Neural cell (in vitro differentiated cells): Measurements from ENCODE around the gene SEC16A. TPM values are rescaled to one million over a fixed set of nuclear protein-coding genes. Genes with fewer than 3 reads are reported as not detected.
A peak's percentile ranks its signal among the peaks of the same experiment; 100 is the strongest.

Source experiments
- H2AFZ ChIP-seq: fragments of 200-600, 300-800 bp; sonication (generic), shearing (Covaris generic); 2 replicates; pipeline ENCODE4 v1.6.0; 2014; ENCODE audit warnings: low read depth, mild to moderate bottlenecking, antibody characterized with exemption, low read length, moderate library complexity
- H3F3A ChIP-seq: fragments of 200-600 bp; shearing (Covaris generic); 2 replicates; pipeline ENCODE4 v1.6.1; 2016; ENCODE audit warnings: mild to moderate bottlenecking, moderate library complexity, mixed read lengths, antibody characterized with exemption, low read length; ENCODE audit not compliant: insufficient read depth, poor library complexity, severe bottlenecking
- H3K27ac ChIP-seq: fragments of 200-600, 300-800 bp; sonication (generic), shearing (Covaris generic); 2 replicates; pipeline ENCODE4 v1.5.1; 2014; ENCODE audit warnings: mild to moderate bottlenecking, low read length, moderate library complexity
- H3K27me3 ChIP-seq: fragments of 300-800, 200-600 bp; sonication (generic), shearing (Covaris generic); 2 replicates; pipeline ENCODE4 v1.6.0; 2014; ENCODE audit warnings: mild to moderate bottlenecking, low read depth, low read length, moderate library complexity; ENCODE audit not compliant: insufficient read depth
- H3K36me3 ChIP-seq: fragments of 300-800, 200-600 bp; sonication (generic), shearing (Covaris generic); 2 replicates; pipeline ENCODE4 v1.5.1; 2014; ENCODE audit warnings: mild to moderate bottlenecking, antibody characterized with exemption, low read length, moderate library complexity; ENCODE audit not compliant: insufficient read depth
- H3K4me2 ChIP-seq: fragments of 300-800, 200-600 bp; sonication (generic), shearing (Covaris generic); 2 replicates; pipeline ENCODE4 v1.6.0; 2014; ENCODE audit warnings: mild to moderate bottlenecking, low read length
- H3K4me3 ChIP-seq: fragments of 300-800, 200-600 bp; sonication (generic), shearing (Covaris generic); 2 replicates; pipeline ENCODE4 v1.5.1; 2014; ENCODE audit warnings: mild to moderate bottlenecking, low read length, moderate library complexity
- H3K79me2 ChIP-seq: fragments of 200-600 bp; shearing (Covaris generic); replicated peaks from 2 replicates; pipeline ENCODE4 v1.6.0; 2014; ENCODE audit warnings: mild to moderate bottlenecking, low read length, moderate library complexity; ENCODE audit not compliant: insufficient read depth
- H3K9ac ChIP-seq: fragments of 300-800, 200-600 bp; sonication (generic), shearing (Covaris generic); 2 replicates; pipeline ENCODE4 v1.6.1; 2016; ENCODE audit warnings: mild to moderate bottlenecking, low read length, mixed read lengths
- H3K9me2 ChIP-seq: fragments of 200-600 bp; shearing (Covaris generic); 2 replicates; pipeline ENCODE4 v1.6.1; 2016; ENCODE audit warnings: mild to moderate bottlenecking, low read length, mixed read lengths; ENCODE audit not compliant: insufficient read depth
- H3K9me3 ChIP-seq: fragments of 200-600, 300-800 bp; sonication (generic), shearing (Covaris generic); 2 replicates; pipeline ENCODE4 v1.6.1; 2016; ENCODE audit warnings: mild to moderate bottlenecking, mixed run types, low read length, moderate library complexity, mixed read lengths
- H4K20me1 ChIP-seq: fragments of 200-600 bp; shearing (Covaris generic); 2 replicates; pipeline ENCODE4 v1.6.1; 2016; ENCODE audit warnings: mild to moderate bottlenecking, mixed run types; ENCODE audit not compliant: insufficient read depth
- CTCF ChIP-seq: fragments of 450-650 bp; IDR thresholded peaks from 2 replicates; pipeline ENCODE4 v1.5.1; 2014; ENCODE audit warnings: antibody characterized with exemption, mild to moderate bottlenecking, moderate library complexity; ENCODE audit not compliant: poor library complexity, severe bottlenecking
- EP300 ChIP-seq: fragments of 450-650 bp; conservative IDR thresholded peaks from 2 replicates; pipeline ENCODE4 v1.6.1; 2014; ENCODE audit warnings: antibody characterized with exemption, mild to moderate bottlenecking, moderate library complexity; ENCODE audit not compliant: poor library complexity, severe bottlenecking
- EZH2 ChIP-seq: fragments of 200-600, 300-800 bp; shearing (Covaris generic), sonication (generic); IDR thresholded peaks from 2 replicates; pipeline ENCODE4 v1.6.1; 2014; ENCODE audit warnings: antibody characterized with exemption, low read length, borderline replicate concordance, mild to moderate bottlenecking; ENCODE audit not compliant: insufficient read depth, poor library complexity, severe bottlenecking
- MXI1 ChIP-seq: fragments of 450-650 bp; conservative IDR thresholded peaks from 2 replicates; pipeline ENCODE4 v1.6.1; 2014; ENCODE audit warnings: antibody characterized with exemption, mild to moderate bottlenecking; ENCODE audit not compliant: poor library complexity, severe bottlenecking
- POLR2AphosphoS5 ChIP-seq: IDR thresholded peaks from 2 replicates; pipeline ENCODE4 v1.6.1; 2012
- RAD21 ChIP-seq: fragments of 450-650 bp; conservative IDR thresholded peaks from 2 replicates; pipeline ENCODE4 v1.6.1; 2014; ENCODE audit warnings: antibody characterized with exemption, mild to moderate bottlenecking, moderate library complexity
- REST ChIP-seq: IDR thresholded peaks from 2 replicates; pipeline ENCODE4 v1.6.1; 2012; ENCODE audit warnings: borderline replicate concordance
- SMC3 ChIP-seq: fragments of 450-650 bp; conservative IDR thresholded peaks from 2 replicates; pipeline ENCODE4 v1.6.1; 2014; ENCODE audit warnings: antibody characterized with exemption, mild to moderate bottlenecking, moderate library complexity; ENCODE audit not compliant: poor library complexity
- TAF1 ChIP-seq: IDR thresholded peaks from 2 replicates; pipeline ENCODE4 v1.6.1; 2012; ENCODE audit warnings: low read depth
- polyA plus RNA-seq: library from polyadenylated mRNA; depleted of rRNA; stranded (reverse); fragments of >200 nt; gene quantifications from 2 replicates; pipeline ENCODE4 v1.2.3, GENCODE V29; 2014

Gene SEC16A
- polyA plus RNA-seq, 1 donor from 2014 or later = 15.4 TPM

- Histone ChIP-seq H3K27ac (no peak overlapping the region), H3K36me3 (no peaks in the 10 kb centered on the region), H3K79me2 (peaks cover 16% of the 10 kb centered on the region), H4K20me1 (peaks cover 4% of the 10 kb centered on the region), H3K9ac (peak overlapping the region; percentile 86), H3K4me2 (no peak overlapping the region), H3K9me3 (no peaks in the 10 kb centered on the region), H2AFZ (no peak overlapping the region), H3F3A (no peaks in the 10 kb centered on the region), H3K27me3 (no peaks in the 10 kb centered on the region), H3K9me2 (no peaks in the 10 kb centered on the region), H3K4me3 (no peak overlapping the region)
- TF ChIP-seq REST (no peak), EZH2 (no peak), RAD21 (peak; percentile 63), SMC3 (peak; percentile 73), CTCF (peak; percentile 74), EP300 (no peak)
These were observed 2.5 kb upstream of the SEC16A start for GRCh38 chr9:136485049-136486045.

- Histone ChIP-seq H3K27ac (peak overlapping the region; percentile 31), H2AFZ (no peak overlapping the region), H3K9me2 (no peaks in the 10 kb centered on the region), H3K9ac (peak overlapping the region; percentile 86), H3K79me2 (peaks cover 22% of the 10 kb centered on the region), H3K4me3 (peak overlapping the region; percentile 70), H3K4me2 (peak overlapping the region; percentile 62), H3F3A (no peaks in the 10 kb centered on the region), H3K36me3 (no peaks in the 10 kb centered on the region), H3K27me3 (no peaks in the 10 kb centered on the region), H4K20me1 (peaks cover 4% of the 10 kb centered on the region), H3K9me3 (no peaks in the 10 kb centered on the region)
- TF ChIP-seq MXI1 (no peak), RAD21 (no peak), EZH2 (no peak), POLR2AphosphoS5 (no peak), CTCF (no peak), SMC3 (no peak), REST (no peak), EP300 (no peak), TAF1 (no peak)
These were observed 1.6 kb upstream of the SEC16A start for GRCh38 chr9:136484153-136485048.
